Activated naive CD8-positive, alpha-beta T cell (primary cell): ENCODE measurements around the gene ADGRG3.

Experiments
- H3K27ac Mint-ChIP-seq: one replicate; pipeline ENCODE4 v1.8.0; 2021; ENCODE audit warnings: mixed read lengths
- H3K27me3 Mint-ChIP-seq: one replicate; pipeline ENCODE4 v1.8.0; 2021; ENCODE audit warnings: mixed read lengths
- H3K36me3 Mint-ChIP-seq: one replicate; pipeline ENCODE4 v1.8.0; 2021; ENCODE audit warnings: mixed read lengths
- H3K4me1 Mint-ChIP-seq: one replicate; pipeline ENCODE4 v1.8.0; 2021; ENCODE audit warnings: low read depth, mixed read lengths
- H3K4me3 Mint-ChIP-seq: one replicate; pipeline ENCODE4 v1.8.0; 2021; ENCODE audit warnings: mild to moderate bottlenecking, mixed read lengths
- H3K9me3 Mint-ChIP-seq: one replicate; pipeline ENCODE4 v1.8.0; 2021; ENCODE audit warnings: low read depth, mixed read lengths

Gene ADGRG3

DNA sequence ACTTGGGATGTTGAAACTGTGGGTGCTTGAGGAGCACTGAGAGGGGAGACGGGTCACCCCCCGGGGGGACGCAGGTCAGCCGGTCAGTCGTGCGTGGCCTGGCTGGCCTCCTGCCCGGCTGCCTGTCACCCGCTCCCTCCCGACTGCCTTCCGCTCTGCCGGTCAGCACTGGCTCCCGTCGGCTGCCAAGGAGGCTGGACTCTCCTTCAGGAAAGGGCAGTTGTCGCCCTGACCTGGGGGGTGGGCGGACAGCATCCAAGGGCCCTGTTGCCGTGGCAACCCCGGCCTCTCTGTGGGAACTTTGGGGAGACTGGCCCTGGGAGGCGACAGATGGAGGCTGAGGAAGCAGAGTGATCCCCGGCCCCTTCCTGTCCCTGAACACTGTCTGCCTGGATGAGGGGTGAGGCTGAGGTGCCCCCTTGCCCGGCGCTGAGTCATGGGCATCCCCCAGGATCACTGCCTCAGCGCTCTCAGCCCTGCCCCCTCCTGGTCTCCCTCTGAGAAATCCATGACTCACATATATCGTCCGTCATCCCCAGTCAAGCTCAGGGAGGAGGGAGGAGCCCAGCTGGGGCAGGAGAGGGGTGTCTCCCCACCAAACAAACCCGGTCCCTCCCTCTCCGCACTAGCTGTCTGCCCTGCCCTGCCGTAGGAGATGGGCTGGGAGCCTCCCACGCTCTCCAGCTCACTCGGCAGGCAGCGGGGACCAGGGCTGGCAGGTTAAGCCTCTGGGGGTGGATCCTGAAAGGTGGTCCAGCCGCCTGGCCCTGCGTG, 39.9 kb upstream of the ADGRG3 start, which contains the start of gene ADGRG1:
Gene ADGRG1 (plus strand): TSS at position 623 of the 774 bp plus-strand sequence. CDS start 21,658 bp downstream, outside the sequence.
- Mint-ChIP-seq H3K4me3 (peak within 1 kb of the TSS; percentile 13), H3K9me3 (no peaks in the 10 kb centered on the region), H3K4me1 (peaks cover 14% of the 10 kb centered on the region), H3K27ac (peak within 1 kb of the TSS; percentile 16), H3K36me3 (no peaks in the 10 kb centered on the region), H3K27me3 (peaks cover 13% of the 10 kb centered on the region)

DNA sequence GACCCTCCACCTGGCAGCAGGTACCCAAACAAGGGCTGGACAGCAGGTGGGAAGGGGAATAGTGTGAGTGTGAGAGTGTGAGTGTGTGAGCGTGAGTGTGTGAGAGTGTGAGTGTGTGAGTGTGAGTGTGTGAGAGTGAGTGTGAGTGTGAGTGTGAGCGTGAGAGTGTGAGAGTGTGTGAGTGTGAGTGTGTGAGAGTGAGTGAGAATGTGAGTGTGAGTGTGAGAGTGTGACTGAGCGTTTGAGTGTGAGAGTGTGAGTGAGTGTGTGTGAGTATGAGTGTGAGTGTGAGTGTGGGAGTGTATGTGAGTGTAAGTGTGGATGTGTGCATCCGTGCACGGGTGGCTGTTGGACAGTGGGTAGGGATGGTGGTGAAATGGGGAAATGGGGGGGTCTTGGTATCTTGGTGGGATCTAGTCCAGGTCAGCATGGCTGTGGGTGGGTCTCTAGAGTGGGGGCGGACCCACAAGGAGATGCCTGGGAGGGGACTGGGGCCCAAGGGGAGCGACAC, 39.3 kb upstream of the ADGRG3 start:
- Mint-ChIP-seq H3K36me3 (no peaks in the 10 kb centered on the region), H3K4me3 (peak overlapping the region; percentile 13), H3K27me3 (peaks cover 13% of the 10 kb centered on the region), H3K27ac (peak overlapping the region; percentile 16), H3K9me3 (no peaks in the 10 kb centered on the region), H3K4me1 (peaks cover 14% of the 10 kb centered on the region)

DNA sequence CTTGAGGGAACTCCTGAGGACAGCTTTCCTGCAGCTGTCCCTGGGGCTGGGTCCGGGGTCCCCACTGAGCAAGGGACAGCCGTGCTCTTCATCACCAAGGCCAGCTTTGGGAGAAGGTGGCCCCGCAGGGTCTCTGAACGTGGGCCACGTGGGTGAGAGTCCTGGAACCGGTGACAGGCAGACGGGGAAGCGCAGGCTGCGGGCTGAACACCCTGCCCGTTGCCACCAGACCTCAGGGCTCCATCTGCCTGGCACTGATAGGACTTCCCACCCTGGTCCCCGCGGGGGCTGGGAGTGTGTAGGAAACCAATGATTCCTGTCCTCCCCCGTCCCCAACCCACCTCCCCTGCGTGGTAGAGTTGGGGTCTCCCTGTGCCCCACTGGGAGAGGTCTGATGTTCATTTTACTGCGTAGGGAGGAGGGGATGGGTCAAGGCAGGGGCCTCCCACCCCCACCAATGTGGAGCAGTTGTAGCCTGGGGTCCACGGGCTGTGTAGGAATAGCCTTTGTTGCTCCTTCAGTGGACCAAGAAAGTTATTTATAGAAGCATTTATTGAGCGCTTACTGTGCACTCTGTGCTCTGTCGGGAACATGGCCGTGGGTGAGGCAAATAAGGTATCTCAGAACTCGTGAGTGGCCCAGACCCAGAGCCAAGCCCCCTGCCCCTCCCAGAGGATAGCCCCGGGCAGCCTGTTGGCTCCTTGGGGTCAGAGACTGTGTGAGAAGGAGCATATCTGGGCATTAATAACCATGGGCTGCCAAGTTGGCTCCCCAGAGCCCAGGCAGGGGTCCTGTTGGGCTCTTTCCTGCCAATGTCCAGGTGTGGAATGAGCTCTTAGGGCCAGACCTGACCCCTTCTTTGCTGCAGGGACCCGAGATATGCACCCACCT, 38.3 kb upstream of the ADGRG3 start:
- no peak overlapping the region for H3K27ac Mint-ChIP-seq
- H3K4me3 Mint-ChIP-seq = no peak overlapping the region
- H3K27me3 Mint-ChIP-seq = peaks cover 13% of the 10 kb centered on the region
- H3K4me1 Mint-ChIP-seq = peaks cover 14% of the 10 kb centered on the region
- H3K9me3 Mint-ChIP-seq = no peaks in the 10 kb centered on the region
- no peaks in the 10 kb centered on the region for H3K36me3 Mint-ChIP-seq

DNA sequence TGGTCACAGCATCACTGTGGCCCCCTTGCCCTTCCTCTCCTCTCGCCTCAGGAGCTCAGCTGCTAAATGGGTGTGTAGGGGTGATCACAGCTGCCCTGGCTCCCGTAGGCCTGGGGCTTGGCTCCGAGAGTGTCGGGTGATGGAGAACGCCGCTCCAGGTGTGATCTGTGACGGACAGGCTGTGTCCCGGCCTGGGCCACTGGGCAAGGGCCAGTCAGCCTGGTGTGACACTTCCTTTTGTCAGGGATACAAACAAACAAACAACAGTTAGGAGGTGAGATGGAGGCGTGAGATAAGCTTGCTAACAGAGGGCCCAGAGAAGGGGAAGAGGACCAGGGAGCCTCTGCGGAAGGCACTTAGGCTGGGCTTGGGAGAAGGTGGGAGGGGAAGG, 37.7 kb upstream of the ADGRG3 start:
- Mint-ChIP-seq H3K27me3 (peaks cover 13% of the 10 kb centered on the region), H3K4me3 (no peak overlapping the region), H3K9me3 (no peaks in the 10 kb centered on the region), H3K36me3 (no peaks in the 10 kb centered on the region), H3K27ac (no peak overlapping the region), H3K4me1 (peaks cover 12% of the 10 kb centered on the region)

- H3K4me1 Mint-ChIP-seq = peaks cover 12% of the 10 kb centered on the region
- no peaks in the 10 kb centered on the region for H3K36me3 Mint-ChIP-seq
- H3K9me3 Mint-ChIP-seq = no peaks in the 10 kb centered on the region
- no peak overlapping the region for H3K4me3 Mint-ChIP-seq
- H3K27me3 Mint-ChIP-seq = peaks cover 13% of the 10 kb centered on the region
- H3K27ac Mint-ChIP-seq = no peak overlapping the region
These were observed 36.9 kb upstream of the ADGRG3 start for GRCh38 chr16:57630931-57631845.

- no peak overlapping the region for H3K4me3 Mint-ChIP-seq
- H3K9me3 Mint-ChIP-seq = no peaks in the 10 kb centered on the region
- H3K4me1 Mint-ChIP-seq = peaks cover 11% of the 10 kb centered on the region
- no peak overlapping the region for H3K27ac Mint-ChIP-seq
- no peaks in the 10 kb centered on the region for H3K36me3 Mint-ChIP-seq
- peaks cover 13% of the 10 kb centered on the region for H3K27me3 Mint-ChIP-seq
These were observed 35.5 kb upstream of the ADGRG3 start for GRCh38 chr16:57632568-57632967.

GRCh38 chr16:57633383-57634064, 34.6 kb upstream of the ADGRG3 start:
- peaks cover 12% of the 10 kb centered on the region for H3K27me3 Mint-ChIP-seq

GRCh38 chr16:57634171-57634570, 33.9 kb upstream of the ADGRG3 start:
- Mint-ChIP-seq H3K27me3 (peaks cover 6% of the 10 kb centered on the region), H3K27ac (no peak overlapping the region), H3K4me1 (peaks cover 2% of the 10 kb centered on the region), H3K36me3 (no peaks in the 10 kb centered on the region), H3K4me3 (no peak overlapping the region), H3K9me3 (no peaks in the 10 kb centered on the region)

More at GRCh38 chr16:57633383-57634064, 34.6 kb upstream of the ADGRG3 start:
- Mint-ChIP-seq H3K36me3 (no peaks in the 10 kb centered on the region), H3K4me3 (no peak overlapping the region), H3K4me1 (peaks cover 7% of the 10 kb centered on the region), H3K27ac (no peak overlapping the region), H3K9me3 (no peaks in the 10 kb centered on the region)

- H3K27me3 Mint-ChIP-seq = peaks cover 3% of the 10 kb centered on the region
- no peaks in the 10 kb centered on the region for H3K9me3 Mint-ChIP-seq
- H3K4me1 Mint-ChIP-seq = peaks cover 3% of the 10 kb centered on the region
These were observed 32.6 kb upstream of the ADGRG3 start for GRCh38 chr16:57635266-57636097.

GRCh38 chr16:57636184-57636583, 31.9 kb upstream of the ADGRG3 start:
- H3K4me3 Mint-ChIP-seq = no peak overlapping the region

More at GRCh38 chr16:57635266-57636097, 32.6 kb upstream of the ADGRG3 start:
- Mint-ChIP-seq H3K36me3 (no peaks in the 10 kb centered on the region), H3K27ac (no peak overlapping the region), H3K4me3 (no peak overlapping the region)

DNA sequence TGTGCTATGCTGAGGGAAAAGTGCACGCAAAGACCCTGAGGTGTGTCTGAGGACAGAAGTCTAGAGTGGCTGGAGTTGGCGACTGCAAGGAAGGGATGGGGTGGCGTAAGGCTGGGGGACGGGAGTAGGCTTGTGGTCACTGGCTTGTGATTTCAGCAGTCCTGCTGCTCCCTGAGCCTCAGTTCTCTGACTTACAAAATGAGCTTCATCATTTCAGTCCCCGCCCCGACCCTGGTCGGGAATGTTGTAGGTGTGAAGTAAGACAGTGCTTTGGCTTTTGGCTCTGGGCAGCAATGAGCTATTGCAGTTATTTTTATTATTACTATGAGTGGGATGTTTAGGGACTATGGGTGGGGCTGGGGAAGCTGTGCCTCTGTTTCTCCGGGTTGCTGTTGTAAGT, 31.1 kb upstream of the ADGRG3 start:
- peaks cover 3% of the 10 kb centered on the region for H3K4me1 Mint-ChIP-seq
- H3K27ac Mint-ChIP-seq = no peak overlapping the region
- H3K4me3 Mint-ChIP-seq = no peak overlapping the region
- H3K27me3 Mint-ChIP-seq = no peaks in the 10 kb centered on the region
- H3K9me3 Mint-ChIP-seq = no peaks in the 10 kb centered on the region
- no peaks in the 10 kb centered on the region for H3K36me3 Mint-ChIP-seq

More at GRCh38 chr16:57636184-57636583, 31.9 kb upstream of the ADGRG3 start:
- H3K27ac Mint-ChIP-seq = no peak overlapping the region
- no peaks in the 10 kb centered on the region for H3K36me3 Mint-ChIP-seq
- peaks cover 3% of the 10 kb centered on the region for H3K4me1 Mint-ChIP-seq
- H3K9me3 Mint-ChIP-seq = no peaks in the 10 kb centered on the region
- H3K27me3 Mint-ChIP-seq = no peaks in the 10 kb centered on the region

DNA sequence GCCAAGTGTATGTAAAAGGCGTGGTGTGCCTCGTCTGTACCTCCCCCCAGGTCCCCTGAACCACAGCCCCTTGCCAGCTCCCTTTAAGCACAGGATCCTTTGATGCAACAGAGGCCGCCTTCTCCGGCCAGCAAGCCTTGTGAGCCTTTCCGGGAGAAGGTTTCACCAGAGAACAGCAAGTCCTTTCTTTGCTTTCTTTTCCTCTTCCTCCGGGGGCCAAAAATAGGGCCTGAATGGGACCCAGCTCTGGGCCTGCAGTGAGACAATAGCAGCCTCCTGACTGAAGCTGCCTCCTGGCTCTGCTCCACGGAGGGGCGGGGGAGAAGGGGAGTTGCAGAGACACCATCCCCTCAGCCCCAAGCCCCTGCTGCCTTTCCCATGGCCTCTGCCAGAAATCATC, 30.7 kb upstream of the ADGRG3 start:
- no peaks in the 10 kb centered on the region for H3K27me3 Mint-ChIP-seq
- H3K4me3 Mint-ChIP-seq = no peak overlapping the region
- no peaks in the 10 kb centered on the region for H3K36me3 Mint-ChIP-seq
- no peak overlapping the region for H3K27ac Mint-ChIP-seq
- H3K4me1 Mint-ChIP-seq = peaks cover 3% of the 10 kb centered on the region
- H3K9me3 Mint-ChIP-seq = no peaks in the 10 kb centered on the region

GRCh38 chr16:57637965-57638364, 30.1 kb upstream of the ADGRG3 start:
- no peaks in the 10 kb centered on the region for H3K36me3 Mint-ChIP-seq
- H3K4me3 Mint-ChIP-seq = no peak overlapping the region
- H3K9me3 Mint-ChIP-seq = no peaks in the 10 kb centered on the region
- H3K27me3 Mint-ChIP-seq = no peaks in the 10 kb centered on the region
- H3K4me1 Mint-ChIP-seq = peaks cover 3% of the 10 kb centered on the region
- no peak overlapping the region for H3K27ac Mint-ChIP-seq
